GM12878 (cell line): ENCODE measurements around the gene SLC9A7.

ENCODE experiments used
- BCL11A ChIP-seq: IDR thresholded peaks from 2 replicates; pipeline ENCODE4 v1.6.1; 2011; ENCODE audit warnings: low read depth, low read length
- BCL3 ChIP-seq: IDR thresholded peaks from 2 replicates; pipeline ENCODE4 v1.6.1; 2011; ENCODE audit warnings: borderline replicate concordance, low read depth, mild to moderate bottlenecking, moderate library complexity, low read length; ENCODE audit not compliant: insufficient read depth, poor library complexity, severe bottlenecking
- FOXM1 ChIP-seq: IDR thresholded peaks from 2 replicates; pipeline ENCODE4 v1.6.1; 2012; ENCODE audit warnings: low read depth, mild to moderate bottlenecking, inconsistent platforms, low read length, moderate library complexity
- KDM1A ChIP-seq: fragments of 200-600 bp; sonication (generic); IDR thresholded peaks from 2 replicates; pipeline ENCODE4 v1.6.1; 2016; ENCODE audit warnings: borderline replicate concordance
- SMAD1 ChIP-seq: fragments of 450-650 bp; IDR thresholded peaks from 2 replicates; pipeline ENCODE4 v1.6.1; 2018; ENCODE audit warnings: mild to moderate bottlenecking, low read depth; ENCODE audit not compliant: partially characterized antibody

DNA sequence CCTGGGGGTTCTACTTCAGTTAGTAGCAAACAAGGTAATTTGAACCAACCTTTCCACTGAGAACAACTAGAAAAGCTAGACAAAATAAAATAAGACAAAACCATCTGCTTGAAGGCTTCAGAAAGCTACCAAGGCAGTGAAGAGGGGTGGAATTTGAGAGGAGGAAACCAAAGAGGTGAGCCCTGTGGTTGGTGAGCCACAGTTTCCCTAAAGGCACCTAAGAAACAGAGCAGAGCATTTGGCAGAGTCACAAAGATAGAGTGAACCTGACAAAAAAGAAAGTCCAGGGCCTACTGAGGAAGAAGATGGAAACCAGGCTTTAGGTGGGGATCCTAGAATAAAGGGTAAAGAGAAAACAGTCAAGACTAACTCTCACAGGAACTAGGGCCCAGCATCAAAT is 141.0 kb downstream of the SLC9A7 start:
- TF ChIP-seq SMAD1 (no peak), FOXM1 (no peak), BCL11A (no peak), KDM1A (no peak), BCL3 (no peak)
